RPMI8226 (cell line): ENCODE data around the gene KCNN3.

Source experiments
- DNase-seq: peaks from one replicate; pipeline ENCODE4 v3.0.0-alpha.2; 2015

Gene KCNN3

GRCh38 chr1:154813846-154814505 is 56.1 kb downstream of the KCNN3 start:
- no peak for DNase-seq

GRCh38 chr1:154813300-154813816 is 56.7 kb downstream of the KCNN3 start:
- DNase-seq = no peak

GRCh38 chr1:154812877-154813276 is 57.2 kb downstream of the KCNN3 start:
- DNase-seq = no peak

GRCh38 chr1:154810571-154810970 is 59.5 kb downstream of the KCNN3 start:
- DNase-seq = no peak

GRCh38 chr1:154809436-154810413 is 60.4 kb downstream of the KCNN3 start:
- no peak for DNase-seq

GRCh38 chr1:154808909-154809262 is 61.2 kb downstream of the KCNN3 start:
- no peak for DNase-seq

GRCh38 chr1:154808261-154808908 is 61.7 kb downstream of the KCNN3 start:
- DNase-seq = no peak

- DNase-seq = peak; percentile 94
Observed at GRCh38 chr1:154807048-154807591, 63.0 kb downstream of the KCNN3 start.

- DNase-seq = peak; percentile 53
Observed at GRCh38 chr1:154806333-154806732, 63.7 kb downstream of the KCNN3 start.

- no peak for DNase-seq
Observed at GRCh38 chr1:154802982-154803920, 66.8 kb downstream of the KCNN3 start.

GRCh38 chr1:154802336-154802969 is 67.6 kb downstream of the KCNN3 start:
- no peak for DNase-seq

GRCh38 chr1:154801234-154802011 is 68.7 kb downstream of the KCNN3 start:
- no peak for DNase-seq

GRCh38 chr1:154799188-154799587 is 70.9 kb downstream of the KCNN3 start:
- DNase-seq = no peak

GRCh38 chr1:154798645-154799044 is 71.4 kb downstream of the KCNN3 start:
- DNase-seq = no peak

- DNase-seq = no peak
Observed at GRCh38 chr1:154797175-154797574, 72.9 kb downstream of the KCNN3 start.

GRCh38 chr1:154796303-154796892 is 73.7 kb downstream of the KCNN3 start:
- no peak for DNase-seq

GRCh38 chr1:154794608-154795007 is 75.5 kb downstream of the KCNN3 start:
- DNase-seq = no peak

- DNase-seq = no peak
Observed at GRCh38 chr1:154793685-154794084, 76.4 kb downstream of the KCNN3 start.

- no peak for DNase-seq
Observed at GRCh38 chr1:154792899-154793298, 77.2 kb downstream of the KCNN3 start.
